Measurements from ENCODE around the gene ATP6V0E1. TPM values are rescaled to one million over a fixed set of nuclear protein-coding genes. Genes with fewer than 3 reads are reported as not detected.

ATP6V0E1 gene
- total RNA-seq, 1 experiment from 2014 or later: 84.6 TPM

DNA sequence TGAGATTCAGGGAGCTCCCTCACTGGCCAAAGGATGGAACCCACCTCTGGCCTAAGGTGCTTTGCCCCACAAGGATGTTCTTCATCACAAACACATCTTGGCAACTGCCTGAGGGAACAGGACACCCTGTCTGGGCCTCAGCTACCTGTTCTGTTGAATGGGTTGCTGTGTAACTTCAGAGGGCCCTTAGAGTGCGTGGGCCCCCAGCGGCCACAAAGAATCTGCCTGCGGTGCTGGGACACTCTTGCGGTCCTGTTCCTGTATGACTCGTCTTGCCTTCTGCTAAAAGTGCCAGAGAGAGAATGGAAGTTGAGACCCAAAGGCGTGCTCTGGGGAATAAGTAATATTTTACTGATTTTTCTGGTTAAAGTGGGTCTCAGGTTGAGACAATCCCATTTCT lies 38.4 kb upstream of the ATP6V0E1 start:
- Histone ChIP-seq H3K27ac (ENCODE audit: low read depth, low read length) (no peak overlapping the region), H3K27me3 (ENCODE audit: insufficient read depth, low read length) (no peaks in the 10 kb centered on the region), H3K9ac (ENCODE audit: low read length) (no peak overlapping the region), H3K79me2 (ENCODE audit: insufficient read depth, low read length) (no peaks in the 10 kb centered on the region), H3K4me1 (ENCODE audit: control insufficient read depth in 1 of 2, insufficient read depth in 2 of 2, low read length in 2 of 2) (peaks cover 0 to 8% of the 10 kb centered on the region in 2 experiments; a peak in 1 of 4 replicates), H3K9me3 (ENCODE audit: control insufficient read depth in 1 of 2, insufficient read depth in 1 of 2, low read depth in 1 of 2, low read length in 2 of 2) (no peaks in the 10 kb centered on the region), H4K20me1 (ENCODE audit: insufficient read depth) (no peaks in the 10 kb centered on the region), H3K4me2 (ENCODE audit: low read length) (no peak overlapping the region), H2AFZ (ENCODE audit: low read depth, low read length, poor library complexity, severe bottlenecking) (no peak overlapping the region), H3K9me2 (ENCODE audit: insufficient read depth) (no peaks in the 10 kb centered on the region), H3K4me3 (replicated peaks in 1 of 2; ENCODE audit: low read depth in 1 of 2, low read length in 2 of 2) (no peak overlapping the region), H3K36me3 (ENCODE audit: control insufficient read depth in 1 of 2, insufficient read depth in 2 of 2, low read length in 2 of 2) (no peaks in the 10 kb centered on the region)
- CTCF ChIA-PET: no interaction called here
- TF ChIP-seq EZH2phosphoT487 (IDR thresholded peaks at IDR 0.05; ENCODE audit: borderline replicate concordance): no peak
- intact Hi-C loops (cut with micrococcal nuclease): no loop called here
- BruUV-seq (replicated peaks): no TSS peak
- no peak for ATAC-seq
- DNase-seq (ENCODE audit: low read depth, low spot score): no peak
- RAD21 ChIA-PET (ENCODE audit: low non-redundant PET in 1 of 2, low total read pairs in 2 of 2, uncharacterized antibody in 2 of 2, unreplicated experiment in 2 of 2): no interaction called here
- POLR2A ChIA-PET: no interaction called here

DNA sequence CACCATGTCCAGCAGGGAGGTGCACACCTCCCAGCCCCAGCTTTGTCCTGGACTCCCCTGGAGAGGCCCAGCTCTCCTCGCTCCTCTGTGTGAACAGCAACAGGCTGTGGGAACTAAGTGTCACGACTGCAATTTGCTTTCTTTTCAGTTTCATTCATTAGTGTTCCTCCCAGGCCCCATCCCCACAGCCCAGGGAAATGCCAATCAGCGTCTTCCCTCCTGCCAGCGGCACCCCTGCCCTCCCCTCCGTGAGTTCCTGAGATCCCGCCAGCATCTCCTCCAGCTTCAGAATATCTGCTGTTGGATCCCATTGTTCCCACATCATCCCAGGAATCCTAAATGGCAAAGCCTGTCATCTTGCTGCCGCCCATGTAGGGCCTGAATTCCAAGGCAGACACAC lies 37.4 kb upstream of the ATP6V0E1 start:
- ATAC-seq (no peak), DNase-seq (ENCODE audit: low read depth, low spot score) (no peak)
- CTCF ChIA-PET: no interaction called here
- BruUV-seq (replicated peaks): no TSS peak
- H3K27ac ChIP-seq (ENCODE audit: low read depth, low read length): no peak overlapping the region
- POLR2A ChIA-PET: no interaction called here
- H3K9ac ChIP-seq (ENCODE audit: low read length): no peak overlapping the region
- no peaks in the 10 kb centered on the region for H3K36me3 ChIP-seq (ENCODE audit: control insufficient read depth in 1 of 2, insufficient read depth in 2 of 2, low read length in 2 of 2)
- peaks cover 0 to 8% of the 10 kb centered on the region in 2 experiments; a peak in 1 of 4 replicates for H3K4me1 ChIP-seq (ENCODE audit: control insufficient read depth in 1 of 2, insufficient read depth in 2 of 2, low read length in 2 of 2)
- intact Hi-C loops (cut with micrococcal nuclease): no loop called here
- no peaks in the 10 kb centered on the region for H3K9me2 ChIP-seq (ENCODE audit: insufficient read depth)
- no peaks in the 10 kb centered on the region for H4K20me1 ChIP-seq (ENCODE audit: insufficient read depth)
- H3K4me3 ChIP-seq (replicated peaks in 1 of 2; ENCODE audit: low read depth in 1 of 2, low read length in 2 of 2): no peak overlapping the region
- no peaks in the 10 kb centered on the region for H3K27me3 ChIP-seq (ENCODE audit: insufficient read depth, low read length)
- no peaks in the 10 kb centered on the region for H3K9me3 ChIP-seq (ENCODE audit: control insufficient read depth in 1 of 2, insufficient read depth in 1 of 2, low read depth in 1 of 2, low read length in 2 of 2)
- H2AFZ ChIP-seq (ENCODE audit: low read depth, low read length, poor library complexity, severe bottlenecking): no peak overlapping the region
- no peak overlapping the region for H3K4me2 ChIP-seq (ENCODE audit: low read length)
- no peaks in the 10 kb centered on the region for H3K79me2 ChIP-seq (ENCODE audit: insufficient read depth, low read length)
- RAD21 ChIA-PET (ENCODE audit: low non-redundant PET in 1 of 2, low total read pairs in 2 of 2, uncharacterized antibody in 2 of 2, unreplicated experiment in 2 of 2): no interaction called here
- TF ChIP-seq FOSL1 (IDR thresholded peaks at IDR 0.05; ENCODE audit: low read depth) (no peak), CBX3 (IDR thresholded peaks at IDR 0.05; ENCODE audit: low read depth) (no peak), TCF7L2 (IDR thresholded peaks at IDR 0.05; ENCODE audit: borderline replicate concordance, extremely low read depth, insufficient read depth, insufficient read length) (no peak), POLR2AphosphoS5 (IDR thresholded peaks at IDR 0.05; ENCODE audit: low read depth, low read length) (no peak), EZH2phosphoT487 (IDR thresholded peaks at IDR 0.05; ENCODE audit: borderline replicate concordance) (no peak), JUND (IDR thresholded peaks at IDR 0.05) (no peak), SRF (IDR thresholded peaks at IDR 0.05; ENCODE audit: low read depth) (no peak), CEBPB (IDR thresholded peaks at IDR 0.05; ENCODE audit: low read depth) (no peak)
- TF ChIP-seq, protein P1, sequence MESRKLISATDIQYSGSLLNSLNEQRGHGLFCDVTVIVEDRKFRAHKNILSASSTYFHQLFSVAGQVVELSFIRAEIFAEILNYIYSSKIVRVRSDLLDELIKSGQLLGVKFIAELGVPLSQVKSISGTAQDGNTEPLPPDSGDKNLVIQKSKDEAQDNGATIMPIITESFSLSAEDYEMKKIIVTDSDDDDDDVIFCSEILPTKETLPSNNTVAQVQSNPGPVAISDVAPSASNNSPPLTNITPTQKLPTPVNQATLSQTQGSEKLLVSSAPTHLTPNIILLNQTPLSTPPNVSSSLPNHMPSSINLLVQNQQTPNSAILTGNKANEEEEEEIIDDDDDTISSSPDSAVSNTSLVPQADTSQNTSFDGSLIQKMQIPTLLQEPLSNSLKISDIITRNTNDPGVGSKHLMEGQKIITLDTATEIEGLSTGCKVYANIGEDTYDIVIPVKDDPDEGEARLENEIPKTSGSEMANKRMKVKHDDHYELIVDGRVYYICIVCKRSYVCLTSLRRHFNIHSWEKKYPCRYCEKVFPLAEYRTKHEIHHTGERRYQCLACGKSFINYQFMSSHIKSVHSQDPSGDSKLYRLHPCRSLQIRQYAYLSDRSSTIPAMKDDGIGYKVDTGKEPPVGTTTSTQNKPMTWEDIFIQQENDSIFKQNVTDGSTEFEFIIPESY (IDR thresholded peaks at IDR 0.05; ENCODE audit: extremely low read depth, insufficient replicate concordance, low read length): no peak

Measured in HCT116 (cell line).